NCI-H82 treated with DMSO at 0.1 percent for 48 hours (cell line): ENCODE data around the gene USP17L24.
"Not testable (repeated sequence)": the region's sequence is repeated elsewhere in the genome, so short reads cannot be mapped to it uniquely, and the experiment has no call there.

Experiments
- DNase-seq: peaks from one replicate; lab custom pipeline; 2025; ENCODE audit not compliant: unreplicated experiment; lab: John Stamatoyannopoulos, UW

Gene USP17L24

DNA sequence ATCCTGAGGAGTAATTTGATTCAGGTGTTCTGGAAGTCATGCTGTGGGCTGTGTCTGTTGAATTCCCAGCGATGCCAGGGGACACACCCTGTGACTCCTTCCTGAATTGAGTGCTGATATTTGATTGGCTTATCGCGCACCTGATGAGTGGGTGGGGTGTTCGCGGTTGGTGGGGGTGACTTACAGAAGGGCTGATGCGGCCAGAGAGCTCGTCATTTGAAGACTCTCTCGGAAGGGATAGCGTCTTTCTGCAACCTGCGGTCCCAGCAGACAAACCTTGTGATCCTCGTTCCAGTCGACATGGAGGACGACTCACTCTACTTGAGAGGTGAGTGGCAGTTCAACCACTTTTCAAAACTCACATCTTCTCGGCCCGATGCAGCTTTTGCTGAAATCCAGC, at the start of gene USP17L24:
USP17L24 (plus strand) TSS at position 301 of the 400 bp plus-strand sequence; CDS start at position 301, 0 bp downstream.
- not testable (repeated sequence) for DNase-seq

DNA sequence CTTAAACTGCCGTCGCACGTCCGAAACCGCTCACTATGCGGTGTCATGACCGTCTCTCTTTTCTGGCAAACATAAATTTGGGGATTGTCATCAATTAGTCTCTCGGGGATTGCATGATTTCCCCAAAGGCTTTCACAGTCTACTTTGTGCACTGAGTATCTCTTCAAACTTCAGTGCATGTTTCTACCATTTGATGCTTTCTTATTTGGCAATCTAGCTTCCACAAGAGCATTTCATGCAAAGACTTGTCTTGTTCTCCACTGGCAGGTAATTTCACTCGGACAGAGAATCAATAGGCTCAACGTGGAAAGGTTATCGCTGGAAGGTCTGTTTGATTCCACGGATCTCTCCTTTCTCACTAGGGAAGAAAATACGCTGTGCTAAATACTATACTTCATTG, 774 bp upstream of the USP17L24 start:
- DNase-seq, result not testable (repeated sequence)

GRCh38 chr4:9329611-9330010, 4.6 kb downstream of the USP17L24 start, which contains the start of gene USP17L25:
Gene USP17L25 (plus strand): TSS chr4:9329911. CDS start chr4:9329911, 0 bp downstream.
- not testable (repeated sequence) for DNase-seq

DNA sequence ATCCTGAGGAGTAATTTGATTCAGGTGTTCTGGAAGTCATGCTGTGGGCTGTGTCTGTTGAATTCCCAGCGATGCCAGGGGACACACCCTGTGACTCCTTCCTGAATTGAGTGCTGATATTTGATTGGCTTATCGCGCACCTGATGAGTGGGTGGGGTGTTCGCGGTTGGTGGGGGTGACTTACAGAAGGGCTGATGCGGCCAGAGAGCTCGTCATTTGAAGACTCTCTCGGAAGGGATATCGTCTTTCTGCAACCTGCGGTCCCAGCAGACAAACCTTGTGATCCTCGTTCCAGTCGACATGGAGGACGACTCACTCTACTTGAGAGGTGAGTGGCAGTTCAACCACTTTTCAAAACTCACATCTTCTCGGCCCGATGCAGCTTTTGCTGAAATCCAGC, 9.4 kb downstream of the USP17L24 start, which contains the start of gene USP17L26:
USP17L26 (plus strand) TSS at position 301 of the 400 bp plus-strand sequence; CDS start at position 301, 0 bp downstream.
- not testable (repeated sequence) for DNase-seq

GRCh38 chr4:9339103-9339502, 14.1 kb downstream of the USP17L24 start, which contains the start of gene USP17L5:
Gene USP17L5 (plus strand): TSS chr4:9339403. CDS start chr4:9339403, 0 bp downstream.
- DNase-seq, result not testable (repeated sequence)

GRCh38 chr4:9343848-9344247, 18.9 kb downstream of the USP17L24 start, which contains the start of gene USP17L27:
Gene USP17L27 (plus strand): TSS chr4:9344148. CDS start chr4:9344148, 0 bp downstream.
- DNase-seq, result not testable (repeated sequence)

DNA sequence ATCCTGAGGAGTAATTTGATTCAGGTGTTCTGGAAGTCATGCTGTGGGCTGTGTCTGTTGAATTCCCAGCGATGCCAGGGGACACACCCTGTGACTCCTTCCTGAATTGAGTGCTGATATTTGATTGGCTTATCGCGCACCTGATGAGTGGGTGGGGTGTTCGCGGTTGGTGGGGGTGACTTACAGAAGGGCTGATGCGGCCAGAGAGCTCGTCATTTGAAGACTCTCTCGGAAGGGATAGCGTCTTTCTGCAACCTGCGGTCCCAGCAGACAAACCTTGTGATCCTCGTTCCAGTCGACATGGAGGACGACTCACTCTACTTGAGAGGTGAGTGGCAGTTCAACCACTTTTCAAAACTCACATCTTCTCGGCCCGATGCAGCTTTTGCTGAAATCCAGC, 23.6 kb downstream of the USP17L24 start, which contains the start of gene USP17L28:
USP17L28 (plus strand) TSS at position 301 of the 400 bp plus-strand sequence; CDS start at position 301, 0 bp downstream.
- DNase-seq, result not testable (repeated sequence)

DNA sequence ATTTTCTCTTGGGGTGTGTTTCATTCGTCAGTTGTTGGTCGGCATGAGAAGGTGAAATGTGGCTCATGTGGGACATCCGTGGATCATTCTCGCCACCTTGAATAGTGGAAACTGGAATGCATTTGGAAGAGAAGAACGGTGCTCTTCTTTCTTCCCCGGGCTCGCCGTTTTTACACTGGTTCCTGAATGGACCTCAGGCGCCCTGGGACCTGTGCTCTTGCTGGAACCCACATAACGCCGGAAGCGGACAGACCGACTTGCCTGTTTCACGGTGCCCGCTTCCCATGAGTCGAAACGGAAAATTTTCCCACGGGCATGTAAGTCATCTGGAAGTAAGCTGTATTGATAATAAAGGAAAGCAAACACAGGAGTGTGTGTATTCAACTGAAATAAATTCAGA, 25.9 kb downstream of the USP17L24 start:
- not testable (repeated sequence) for DNase-seq

DNA sequence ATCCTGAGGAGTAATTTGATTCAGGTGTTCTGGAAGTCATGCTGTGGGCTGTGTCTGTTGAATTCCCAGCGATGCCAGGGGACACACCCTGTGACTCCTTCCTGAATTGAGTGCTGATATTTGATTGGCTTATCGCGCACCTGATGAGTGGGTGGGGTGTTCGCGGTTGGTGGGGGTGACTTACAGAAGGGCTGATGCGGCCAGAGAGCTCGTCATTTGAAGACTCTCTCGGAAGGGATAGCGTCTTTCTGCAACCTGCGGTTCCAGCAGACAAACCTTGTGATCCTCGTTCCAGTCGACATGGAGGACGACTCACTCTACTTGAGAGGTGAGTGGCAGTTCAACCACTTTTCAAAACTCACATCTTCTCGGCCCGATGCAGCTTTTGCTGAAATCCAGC, 28.4 kb downstream of the USP17L24 start, which contains the start of gene USP17L29:
USP17L29 (plus strand) TSS at position 301 of the 400 bp plus-strand sequence; CDS start at position 301, 0 bp downstream.
- DNase-seq, result not testable (repeated sequence)

DNA sequence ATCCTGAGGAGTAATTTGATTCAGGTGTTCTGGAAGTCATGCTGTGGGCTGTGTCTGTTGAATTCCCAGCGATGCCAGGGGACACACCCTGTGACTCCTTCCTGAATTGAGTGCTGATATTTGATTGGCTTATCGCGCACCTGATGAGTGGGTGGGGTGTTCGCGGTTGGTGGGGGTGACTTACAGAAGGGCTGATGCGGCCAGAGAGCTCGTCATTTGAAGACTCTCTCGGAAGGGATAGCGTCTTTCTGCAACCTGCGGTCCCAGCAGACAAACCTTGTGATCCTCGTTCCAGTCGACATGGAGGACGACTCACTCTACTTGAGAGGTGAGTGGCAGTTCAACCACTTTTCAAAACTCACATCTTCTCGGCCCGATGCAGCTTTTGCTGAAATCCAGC, 37.9 kb downstream of the USP17L24 start, which contains the start of gene USP17L30:
USP17L30 (plus strand) TSS at position 301 of the 400 bp plus-strand sequence; CDS start at position 301, 0 bp downstream.
- not testable (repeated sequence) for DNase-seq
